K562 (cell line): Measurements from ENCODE around the gene OFD1. TPM values are rescaled to one million over a fixed set of nuclear protein-coding genes. Genes with fewer than 3 reads are reported as not detected.
A peak's percentile ranks its signal among the peaks of the same experiment; 100 is the strongest.

Experiments used
- AFF4 ChIP-seq: sonication (generic); formaldehyde crosslinking; IDR thresholded peaks from 2 replicates; pipeline ENCODE4 v1.8.0; 2023; ENCODE audit warnings: mild to moderate bottlenecking, missing genetic modification reagents
- DACH1 ChIP-seq: fragments of 450-650 bp; IDR thresholded peaks from 2 replicates; pipeline ENCODE4 v1.6.1; 2018; ENCODE audit not compliant: partially characterized antibody
- GABPB1 ChIP-seq: sonication (generic); formaldehyde crosslinking; IDR thresholded peaks from 2 replicates; pipeline ENCODE4 v1.8.0; 2022; ENCODE audit warnings: mild to moderate bottlenecking, missing genetic modification reagents
- HMG20A ChIP-seq: fragments of 450-650 bp; formaldehyde crosslinking; conservative IDR thresholded peaks from 2 replicates; pipeline ENCODE4 v1.4.0; 2020; ENCODE audit warnings: mild to moderate bottlenecking, mixed read lengths
- KDM5B ChIP-seq: fragments of 200-600 bp; sonication (generic); IDR thresholded peaks from 2 replicates; pipeline ENCODE4 v1.6.1; 2012; ENCODE audit warnings: low read depth, mild to moderate bottlenecking, moderate library complexity, low read length, control low read depth, inconsistent platforms; ENCODE audit not compliant: insufficient replicate concordance
- MBD1 ChIP-seq: fragments of 250-450 bp; sonication (Bioruptor Pico); IDR thresholded peaks from 2 replicates; pipeline ENCODE4 v1.8.0; 2022; ENCODE audit warnings: inconsistent platforms
- MCM2 ChIP-seq: fragments of 450-650 bp; IDR thresholded peaks from 2 replicates; pipeline ENCODE4 v1.6.1; 2017; ENCODE audit warnings: low read depth, mild to moderate bottlenecking
- MLLT1 ChIP-seq, 2 experiments: fragments of 450-650 bp; IDR thresholded peaks; 2 replicates each; pipeline ENCODE4 v1.6.1; 2016
- NFIC ChIP-seq: fragments of 450-650 bp; IDR thresholded peaks from 2 replicates; pipeline ENCODE4 v1.6.1; 2017; ENCODE audit warnings: mild to moderate bottlenecking, inconsistent platforms
- PHF20 ChIP-seq: fragments of 450-650 bp; IDR thresholded peaks from 2 replicates; pipeline ENCODE4 v1.6.1; 2018; ENCODE audit not compliant: partially characterized antibody
- PHF8 ChIP-seq: fragments of 200-600 bp; sonication (generic); IDR thresholded peaks from 2 replicates; pipeline ENCODE4 v1.6.1; 2012; ENCODE audit warnings: mixed run types, mild to moderate bottlenecking, inconsistent platforms, low read length, moderate library complexity, borderline replicate concordance
- POLR2G ChIP-seq: fragments of 200-400 bp; formaldehyde crosslinking; IDR thresholded peaks from 2 replicates; pipeline ENCODE4 v1.6.1; 2017; ENCODE audit warnings: low read depth, mild to moderate bottlenecking, antibody characterized with exemption, low read length, moderate library complexity
- SLC30A9 ChIP-seq: fragments of 250-450 bp; sonication (Bioruptor Pico); IDR thresholded peaks from 2 replicates; pipeline ENCODE4 v1.8.0; 2022; ENCODE audit warnings: mild to moderate bottlenecking, moderate library complexity
- THRAP3 ChIP-seq: fragments of 450-650 bp; IDR thresholded peaks from 2 replicates; pipeline ENCODE4 v1.6.1; 2016; ENCODE audit warnings: mild to moderate bottlenecking, inconsistent platforms, borderline replicate concordance
- TRIM28 ChIP-seq: fragments of 450-650 bp; IDR thresholded peaks from 2 replicates; pipeline ENCODE4 v1.6.1; 2017
- ZBTB7A ChIP-seq: IDR thresholded peaks from 2 replicates; pipeline ENCODE4 v1.6.1; 2011; ENCODE audit warnings: low read depth, mild to moderate bottlenecking, low read length, moderate library complexity, borderline replicate concordance; ENCODE audit not compliant: control insufficient read depth
- ZKSCAN1 ChIP-seq: fragments of 150-350 bp; IDR thresholded peaks from 2 replicates; pipeline ENCODE4 v1.6.1; 2016; ENCODE audit warnings: low read depth, low read length
- ZNF384 ChIP-seq: IDR thresholded peaks from 2 replicates; pipeline ENCODE4 v1.6.1; 2012; ENCODE audit warnings: low read depth, low read length, improper control_type of control experiment
- ZNF699 ChIP-seq: fragments of 250-450 bp; sonication (Bioruptor Pico); IDR thresholded peaks from 2 replicates; pipeline ENCODE4 v1.8.0; 2021; ENCODE audit warnings: mild to moderate bottlenecking, moderate library complexity; ENCODE audit not compliant: insufficient replicate concordance
- polyA plus RNA-seq, 8 experiments: library from polyadenylated mRNA; depleted of rRNA in 4 of 8; stranded (reverse) in 5 of 8; unstranded in 3 of 8; fragments of >200 nt; fragmentation: Nextera tagmentation in 2 of 8; fragmentation: Illumina TruSeq in 1 of 8; extraction: Ambion mirVana in 2 of 8; extraction: Trizol in 1 of 8; gene quantifications; 2 replicates each; pipeline versions ENCODE4 v1.2.1 to v1.2.3, GENCODE V29; 2011 to 2014; ENCODE audit warnings: inconsistent platforms in 1 of 8, missing spikeins in 1 of 8
- total RNA-seq, 7 experiments: library from RNA; depleted of rRNA in 6 of 7; stranded (reverse); fragments of >200 nt in 6 of 7; fragmentation: Illumina TruSeq in 2 of 7; extraction: Trizol in 2 of 7; gene quantifications; 2 replicates each; pipeline versions ENCODE4 v1.2.1 to v1.2.3, GENCODE V29; 2011 to 2021; ENCODE audit warnings: low replicate concordance in 1 of 7
- TF ChIP-seq, protein P1 (sequence below): sonication (generic); formaldehyde crosslinking; IDR thresholded peaks from 2 replicates; pipeline ENCODE4 v1.8.0; 2022; ENCODE audit warnings: missing genetic modification reagents, mild to moderate bottlenecking, moderate library complexity, borderline replicate concordance

The OFD1 gene
- total and polyA plus RNA-seq, 9 of the 15 experiments (the other 6 are each of a cell fraction or from before 2014, with no cell fraction given): 22.0 to 49.1 (median 30.2) TPM

DNA sequence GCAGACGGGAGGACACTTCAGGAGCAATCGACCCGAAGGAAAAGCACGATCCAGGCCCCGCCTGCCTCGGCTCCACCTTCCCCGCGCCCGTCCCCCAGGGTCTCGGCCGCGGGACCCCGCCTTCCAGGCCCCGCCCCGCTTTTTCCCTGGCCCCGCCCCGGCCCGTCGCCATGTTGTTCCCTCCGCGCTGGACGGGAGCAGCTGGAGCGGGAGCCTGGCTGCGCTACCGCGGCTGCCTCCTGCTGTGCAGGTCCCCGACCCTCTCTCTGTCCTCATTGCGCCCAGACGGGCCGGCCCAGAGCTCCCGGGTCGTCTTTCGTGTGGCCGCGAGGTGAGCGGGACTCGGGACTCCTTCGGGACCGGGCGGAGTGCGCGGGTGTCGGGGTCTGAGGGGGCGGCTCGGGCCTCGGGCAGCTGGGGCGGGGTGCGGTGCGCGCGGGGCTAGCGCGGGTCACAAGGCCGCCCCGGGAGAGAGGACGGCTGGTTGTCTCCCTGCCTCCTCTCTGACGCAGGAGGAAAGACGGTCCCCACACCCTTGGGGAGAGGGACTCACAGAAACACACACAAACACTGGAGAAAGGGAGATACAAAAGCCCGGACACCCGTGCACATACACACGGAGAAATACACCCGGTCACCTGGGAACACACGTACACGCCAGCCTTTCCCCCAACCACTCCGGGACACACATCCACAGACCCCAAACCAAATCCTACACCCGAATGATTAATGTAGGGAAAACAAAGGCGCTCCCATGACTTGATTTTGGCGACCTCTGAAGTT lies 45.4 kb upstream of the OFD1 start, which contains the start of gene RAB9A (continued):
- TF ChIP-seq POLR2G (peak; percentile 94), HMG20A (CRISPR knock-in tag) (no peak), PHF20 (peak; percentile 57), ZNF384 (no peak), DACH1 (peak; percentile 36), ZBTB7A (peak; percentile 93), GABPB1 (CRISPR knock-in tag) (0 out of 2 replicates have a peak, but pooled peaks have one; percentile 31), KDM5B (peak; percentile 76), MLLT1 (IDR thresholded peaks at IDR 0.05) (peak in 1 of 2 experiments; percentile 11; a peak in 1 of 4 replicates), AFF4 (CRISPR knock-in tag) (peak; percentile 58; the same call in 1 of the 2 replicates), NFIC (peak; percentile 38), ZNF699 (CRISPR knock-in tag) (no peak), ZKSCAN1 (peak; percentile 41; the same call in 1 of the 2 replicates), SLC30A9 (CRISPR knock-in tag) (no peak), MBD1 (no peak), THRAP3 (no peak), TRIM28 (no peak), PHF8 (peak; percentile 85; the same call in 1 of the 2 replicates), MCM2 (no peak)
- TF ChIP-seq, protein P1, sequence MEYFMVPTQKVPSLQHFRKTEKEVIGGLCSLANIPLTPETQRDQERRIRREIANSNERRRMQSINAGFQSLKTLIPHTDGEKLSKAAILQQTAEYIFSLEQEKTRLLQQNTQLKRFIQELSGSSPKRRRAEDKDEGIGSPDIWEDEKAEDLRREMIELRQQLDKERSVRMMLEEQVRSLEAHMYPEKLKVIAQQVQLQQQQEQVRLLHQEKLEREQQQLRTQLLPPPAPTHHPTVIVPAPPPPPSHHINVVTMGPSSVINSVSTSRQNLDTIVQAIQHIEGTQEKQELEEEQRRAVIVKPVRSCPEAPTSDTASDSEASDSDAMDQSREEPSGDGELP: peak; percentile 92
